SIG-M5 treated with dmso at 0.1 percent for 504 hours (cell line): ENCODE results near the gene NPIPB6.
"Not testable (repeated sequence)": the region's sequence is repeated elsewhere in the genome, so short reads cannot be mapped to it uniquely, and the experiment has no call there.

Source experiments
- DNase-seq: peaks from one replicate; lab custom pipeline; 2025; ENCODE audit not compliant: unreplicated experiment; lab: John Stamatoyannopoulos, UW

The NPIPB6 gene

DNA sequence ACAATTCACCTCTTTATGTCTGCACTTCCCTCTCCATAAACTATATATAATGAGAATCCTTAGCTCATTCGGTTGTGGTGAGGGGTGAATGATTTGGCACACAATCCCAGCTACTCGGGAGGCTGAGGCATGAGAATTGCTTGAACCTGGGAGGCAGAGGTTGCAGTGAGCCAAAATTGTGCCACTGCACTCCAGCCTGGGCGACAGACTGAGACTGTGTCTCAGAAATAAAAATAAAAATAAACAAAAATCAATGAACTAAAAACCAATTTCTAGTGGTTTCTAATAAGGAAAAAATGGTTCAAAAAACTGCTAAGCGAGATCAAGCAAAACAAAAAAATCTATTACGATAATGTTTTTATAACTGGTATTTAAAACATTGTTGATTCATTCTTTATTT is at the start of gene NPIPB6:
Gene NPIPB6, minus strand, starts transcription at position 101 of the 400 bp plus-strand sequence. CDS start 686 bp downstream, outside the sequence.
- not testable (repeated sequence) for DNase-seq

DNA sequence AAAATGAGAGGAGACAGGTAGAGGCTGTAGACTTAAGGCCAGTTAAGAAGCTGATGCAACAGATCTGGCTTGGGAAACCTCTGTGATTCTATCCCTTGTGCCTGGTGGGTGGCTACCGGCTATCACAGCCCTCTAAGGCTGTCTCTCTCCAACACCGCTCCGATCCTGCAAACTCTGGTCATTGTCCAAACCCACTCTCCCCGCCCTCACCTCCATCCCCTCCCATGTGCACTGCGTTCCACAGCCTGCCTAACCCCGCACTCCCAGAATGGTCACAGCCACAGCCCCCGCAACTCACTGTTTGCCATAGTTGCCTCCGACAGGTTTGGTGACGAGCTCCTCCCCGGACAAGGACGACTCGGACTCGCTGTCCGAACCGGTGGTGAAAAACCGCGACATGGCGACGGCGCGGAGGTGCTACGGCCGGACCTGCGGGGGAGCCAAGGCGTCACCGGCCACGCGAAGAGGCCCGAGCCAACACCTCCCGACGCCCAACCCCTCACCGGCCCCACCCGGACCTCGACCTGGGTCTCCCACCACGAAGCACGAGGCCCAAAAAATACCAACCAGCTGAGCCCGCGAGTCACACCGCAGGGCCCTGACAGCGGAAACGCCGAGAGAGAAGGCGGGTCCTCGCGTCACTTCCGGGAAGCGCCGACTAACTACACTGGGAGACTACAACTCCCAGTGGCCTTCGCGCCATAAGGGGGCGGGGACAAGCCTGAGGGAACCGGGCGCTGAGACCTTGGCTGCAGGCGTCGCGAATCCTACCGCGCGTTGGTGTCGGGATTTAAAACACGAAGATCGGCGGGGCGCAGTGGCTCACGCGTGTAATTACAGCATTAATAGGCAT is 40.1 kb upstream of the NPIPB6 start, which contains the start of gene EIF3CL:
Gene EIF3CL, minus strand, starts transcription at position 622 of the 853 bp plus-strand sequence. Its CDS starts 223 bp downstream, at position 399.
- DNase-seq = not testable (repeated sequence)

GRCh38 chr16:28392054-28392453 is 28.7 kb upstream of the NPIPB6 start:
- not testable (repeated sequence) for DNase-seq

- DNase-seq = not testable (repeated sequence)
Observed at GRCh38 chr16:28382177-28382867, 19.0 kb upstream of the NPIPB6 start.

- DNase-seq = not testable (repeated sequence)
Observed at GRCh38 chr16:28377822-28378221, 14.5 kb upstream of the NPIPB6 start.

DNA sequence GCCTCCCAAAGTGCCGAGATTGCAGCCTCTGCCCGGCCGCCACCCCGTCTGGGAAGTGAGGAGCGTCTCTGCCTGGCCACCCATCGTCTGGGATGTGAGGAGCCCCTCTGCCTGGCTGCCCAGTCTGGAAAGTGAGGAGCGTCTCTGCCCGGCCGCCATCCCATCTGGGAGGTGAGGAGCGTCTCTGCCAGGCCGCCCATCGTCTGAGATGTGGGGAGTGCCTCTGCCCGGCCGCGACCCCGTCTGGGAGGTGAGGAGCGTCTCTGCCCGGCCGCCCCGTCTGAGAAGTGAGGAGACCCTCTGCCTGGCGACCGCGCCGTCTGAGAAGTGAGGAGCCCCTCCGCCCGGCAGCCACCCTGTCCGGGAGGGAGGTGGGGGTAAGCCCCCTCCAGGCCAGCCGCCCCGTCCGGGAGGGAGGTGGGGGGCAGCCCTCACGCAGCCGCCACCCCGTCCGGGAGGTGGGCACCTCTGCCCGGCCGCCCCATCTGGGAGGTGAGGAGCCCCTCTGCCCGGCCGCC is 13.9 kb upstream of the NPIPB6 start:
- DNase-seq = not testable (repeated sequence)

GRCh38 chr16:28375115-28375514 is 11.8 kb upstream of the NPIPB6 start:
- DNase-seq = not testable (repeated sequence)

DNA sequence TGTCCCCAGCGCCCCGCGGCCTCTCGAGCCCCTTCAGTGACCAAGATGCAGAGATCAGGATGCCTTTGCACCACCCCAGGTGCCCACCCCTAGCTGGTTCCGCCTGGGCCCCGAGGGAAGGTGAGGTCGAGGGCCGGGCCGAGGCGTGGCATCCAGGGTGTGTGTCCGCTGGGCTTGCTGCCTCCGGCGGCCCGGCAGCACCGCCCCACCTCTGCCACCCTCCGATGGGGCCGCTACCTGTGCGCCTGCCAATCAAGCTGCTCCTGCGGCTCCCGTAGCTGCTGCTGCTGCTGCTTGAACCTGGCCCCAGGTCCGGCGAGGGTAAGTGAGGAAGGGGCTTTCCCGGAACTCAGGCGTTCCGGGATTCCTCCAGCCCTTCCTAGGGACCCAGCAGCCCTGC is 11.0 kb upstream of the NPIPB6 start:
- DNase-seq = not testable (repeated sequence)

DNA sequence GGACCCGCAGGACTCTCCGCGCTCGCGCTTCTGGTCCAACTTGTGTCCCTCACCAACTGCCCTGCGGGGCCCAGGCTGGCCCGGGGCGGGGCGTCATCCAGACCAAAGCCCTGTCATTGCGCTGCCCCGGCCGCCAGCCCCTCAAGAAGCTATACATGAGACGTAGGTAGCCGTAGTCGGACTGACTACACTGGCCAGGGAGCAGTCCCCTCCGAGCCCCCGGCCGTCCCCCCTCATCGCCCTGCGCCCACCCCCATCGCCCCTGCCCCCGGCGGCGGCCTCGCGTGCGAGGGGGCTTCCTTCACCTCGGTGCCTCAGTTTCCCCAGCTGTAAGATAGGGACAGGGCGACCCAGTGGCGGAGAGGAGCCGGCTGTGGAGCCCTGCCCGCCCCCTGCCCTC is 4.6 kb upstream of the NPIPB6 start:
- DNase-seq = not testable (repeated sequence)

DNA sequence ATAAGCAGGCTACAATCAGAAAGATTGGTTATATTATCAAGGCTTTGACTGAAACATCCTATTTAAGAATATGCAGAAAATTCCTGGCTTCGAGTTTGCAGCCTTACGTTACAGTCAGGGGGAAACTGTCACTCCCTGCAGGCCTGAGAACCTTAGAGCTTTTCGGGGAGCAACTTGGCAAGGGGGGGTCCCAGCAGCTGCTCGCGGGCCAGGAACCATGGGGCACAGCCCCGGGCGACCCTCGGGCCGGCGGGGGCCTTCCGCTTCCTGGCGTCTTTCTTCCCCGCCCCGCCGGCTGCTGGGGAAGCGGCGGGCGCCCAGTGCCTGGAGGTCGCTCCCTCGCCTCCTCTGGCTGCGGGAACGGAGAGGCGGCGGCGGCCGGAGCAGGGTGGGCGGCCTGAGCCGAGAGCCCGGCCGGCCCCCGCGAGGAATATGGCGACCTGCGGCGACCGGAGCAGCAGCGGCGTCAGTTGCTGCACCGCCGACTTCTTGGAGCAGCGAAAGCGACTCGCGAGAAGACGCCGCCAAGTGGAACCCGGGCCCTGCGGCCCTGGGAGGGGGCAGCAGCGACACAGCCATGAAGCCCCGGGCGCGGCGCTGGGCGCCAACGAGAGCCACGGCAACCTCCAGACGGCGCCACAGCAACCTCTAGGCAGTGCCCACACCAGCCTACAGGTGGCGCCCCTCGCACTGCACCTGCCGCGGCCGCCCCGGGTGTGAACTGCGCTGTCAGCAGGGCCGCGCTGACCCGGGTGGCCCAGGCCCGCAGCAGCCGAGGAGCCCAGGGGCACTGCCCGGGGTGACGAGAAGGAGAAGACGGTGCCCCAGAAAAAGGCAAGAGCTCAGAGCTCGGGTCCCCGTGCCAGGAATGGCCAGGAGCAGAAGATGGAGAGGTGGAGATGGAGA is 1.2 kb upstream of the NPIPB6 start:
- DNase-seq = not testable (repeated sequence)

- DNase-seq = not testable (repeated sequence)
Observed at GRCh38 chr16:28362600-28362999, 708 bp downstream of the NPIPB6 start.

DNA sequence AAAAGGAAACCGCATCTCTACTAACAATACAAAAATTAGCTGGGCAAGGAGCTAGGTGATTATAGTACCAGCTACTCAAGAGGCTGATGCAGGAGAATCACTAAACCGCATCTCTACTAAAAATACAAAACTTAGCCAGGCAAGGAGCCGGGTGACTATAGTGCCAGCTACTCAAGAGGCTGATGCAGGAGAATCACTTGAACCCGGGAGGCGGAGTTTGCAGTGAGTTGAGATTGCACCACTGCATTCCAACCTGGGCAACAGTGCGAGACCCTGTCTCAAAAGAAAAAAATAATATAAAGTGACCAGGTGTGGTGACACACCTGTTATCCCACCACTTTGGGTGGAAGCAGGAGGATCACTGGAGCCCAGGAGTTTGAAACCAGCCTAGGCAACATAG is 25.1 kb downstream of the NPIPB6 start:
- not testable (repeated sequence) for DNase-seq

DNA sequence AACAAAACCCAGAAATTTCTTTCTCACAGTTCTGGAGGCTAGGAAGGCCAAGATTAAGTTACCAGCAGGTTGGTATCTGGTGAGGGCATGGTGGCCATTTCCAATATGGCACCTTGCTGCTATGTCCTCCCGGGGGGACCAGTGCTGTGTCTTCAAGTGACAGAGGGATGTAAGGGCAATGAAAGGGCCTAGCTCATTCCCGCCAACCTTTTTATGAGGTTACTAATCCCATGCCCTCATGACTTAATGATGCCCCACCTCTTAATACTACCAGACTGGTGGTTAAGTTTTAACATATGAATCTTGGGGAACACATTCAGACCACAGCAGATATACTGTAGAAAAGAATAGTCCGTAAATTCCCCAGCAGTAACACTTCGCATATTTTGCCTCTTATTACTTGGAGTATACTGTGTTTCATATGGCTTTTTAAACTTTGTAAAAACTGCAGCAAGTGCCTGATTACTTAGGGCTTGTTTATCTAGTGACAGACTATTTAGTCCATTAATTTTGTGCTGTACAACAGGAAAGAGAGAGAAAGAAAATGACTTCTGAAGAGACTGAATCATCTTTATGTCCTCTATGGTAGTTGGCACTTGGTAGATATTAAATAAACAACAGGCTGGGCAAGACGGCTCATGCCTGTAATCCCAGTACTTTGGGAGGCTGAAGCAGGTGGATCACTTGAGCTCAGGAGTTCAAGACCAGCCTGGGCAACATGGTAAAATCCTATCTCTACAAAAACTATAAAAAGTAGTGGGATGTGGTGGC is 26.2 kb downstream of the NPIPB6 start:
- DNase-seq = not testable (repeated sequence)

DNA sequence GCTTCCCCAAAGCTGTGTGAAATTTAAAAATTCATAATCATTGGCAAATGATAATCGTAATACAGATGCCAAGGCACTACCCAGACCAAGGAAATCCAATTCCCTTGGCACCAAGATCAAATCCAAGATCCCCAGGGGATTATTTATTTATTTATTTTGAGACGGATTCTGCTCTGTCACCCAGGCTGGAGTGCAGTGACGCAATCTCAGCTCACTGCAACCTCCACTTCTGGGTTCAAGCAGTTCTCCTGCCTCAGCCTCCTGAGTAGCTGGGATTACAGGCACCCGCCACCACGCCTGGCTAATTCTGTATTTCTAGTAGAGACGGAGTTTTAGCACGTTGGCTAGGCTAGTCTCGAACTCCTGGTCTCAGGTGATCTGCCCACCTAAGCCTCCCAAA is 27.6 kb downstream of the NPIPB6 start:
- DNase-seq = not testable (repeated sequence)

DNA sequence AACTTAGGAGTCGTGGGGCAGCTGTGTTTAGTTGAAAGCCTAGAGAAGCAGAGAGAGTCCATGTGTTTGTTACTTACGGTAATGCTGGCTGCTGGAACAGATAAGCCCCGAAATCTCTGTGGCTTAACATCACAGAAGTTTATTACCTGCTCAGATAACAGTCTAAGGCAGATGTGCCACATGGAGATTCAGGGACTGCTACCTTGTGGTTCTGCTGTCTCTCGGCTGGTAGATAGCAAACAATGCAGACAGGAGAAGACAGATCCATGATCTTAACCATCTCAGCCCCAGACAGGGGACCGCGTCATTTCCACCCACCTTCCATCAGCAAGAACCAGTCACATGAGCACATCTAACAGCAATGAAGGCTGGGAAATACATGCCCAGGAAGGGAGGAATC is 30.7 kb downstream of the NPIPB6 start:
- DNase-seq = not testable (repeated sequence)

GRCh38 chr16:28330981-28331380 is 32.3 kb downstream of the NPIPB6 start:
- not testable (repeated sequence) for DNase-seq

GRCh38 chr16:28330232-28330631 is 33.1 kb downstream of the NPIPB6 start:
- DNase-seq = not testable (repeated sequence)

DNA sequence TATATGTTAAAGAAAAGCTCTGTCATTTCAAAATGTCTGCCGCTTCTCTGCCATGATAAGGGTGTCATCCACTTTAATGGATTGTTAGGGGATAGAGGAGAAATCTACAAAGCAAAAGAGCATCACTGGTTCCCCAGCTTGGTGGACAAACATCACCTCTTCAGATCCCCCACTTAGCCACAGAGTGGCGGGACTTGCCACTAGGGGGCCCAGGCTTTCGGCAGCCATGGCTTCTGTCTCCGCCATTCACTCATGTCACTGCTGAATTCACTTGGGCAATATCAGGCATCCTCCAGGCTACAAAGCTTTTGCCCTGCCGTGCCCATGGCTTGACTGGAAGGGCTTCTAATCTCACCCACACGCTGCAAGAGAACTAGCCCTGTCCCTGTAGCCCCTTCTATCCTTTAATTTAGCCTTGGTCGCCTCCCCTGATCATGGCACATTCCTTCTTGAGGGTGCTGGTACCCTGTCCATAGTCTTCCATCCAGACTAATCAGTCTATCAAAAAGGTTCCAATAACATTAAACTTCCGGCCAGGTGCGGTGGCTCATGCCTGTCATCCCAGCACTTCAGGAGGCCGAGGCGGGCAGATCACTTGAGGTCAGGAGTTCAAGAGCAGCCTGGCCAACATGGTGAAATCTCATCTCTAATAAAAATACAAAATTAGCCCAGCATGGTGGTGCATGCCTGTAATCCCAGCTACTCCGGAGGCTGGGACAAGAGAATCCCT is 36.3 kb downstream of the NPIPB6 start:
- peak; percentile 64 for DNase-seq

GRCh38 chr16:28324887-28325279 is 38.4 kb downstream of the NPIPB6 start:
- DNase-seq = no peak
